Gastrocnemius medialis (tissue), 4 donors: ENCODE measurements around the gene FAM124B. TPM values are rescaled to one million over a fixed set of nuclear protein-coding genes. Genes with fewer than 3 reads are reported as not detected.
"Not testable (repeated sequence)": the region's sequence is repeated elsewhere in the genome, so short reads cannot be mapped to it uniquely, and the experiment has no call there.

ENCODE experiments used
- ATAC-seq, 2 donors: fragments of 150-250 bp; one replicate each; pipeline ENCODE4 v1.9.1; 2016
- DNase-seq, 2 donors: peaks; one replicate each; pipeline ENCODE4 v3.0.0-alpha.2; 2019
- H3K27ac ChIP-seq, 4 donors: fragments of 200-600 bp; sonication (generic); 1 replicate in 1 of 4; 2 replicates in 3 of 4; pipeline ENCODE4 v1.5.1; 2016 to 2018; ENCODE audit warnings: mild to moderate bottlenecking in 2 of 4, moderate library complexity in 1 of 4
- H3K27me3 ChIP-seq, 3 donors: fragments of 200-600 bp; sonication (generic) in 2 of 3; 1 replicate in 1 of 3; 2 replicates in 2 of 3; pipeline versions ENCODE4 v1.5.1 to v1.6.0; 2016 to 2019; ENCODE audit warnings: mild to moderate bottlenecking in 1 of 3, moderate library complexity in 1 of 3
- H3K36me3 ChIP-seq, 2 donors: fragments of 200-600 bp; sonication (generic) in 1 of 2; one replicate each; pipeline ENCODE4 v1.5.1; 2017 to 2018
- H3K4me1 ChIP-seq, 2 donors: fragments of 200-600 bp; sonication (generic) in 1 of 2; one replicate each; pipeline ENCODE4 v1.5.1; 2016 to 2017; ENCODE audit warnings: mild to moderate bottlenecking in 2 of 2
- H3K4me3 ChIP-seq, 4 donors: fragments of 200-600 bp; sonication (generic) in 3 of 4; 1 replicate in 1 of 4; 2 replicates in 3 of 4; pipeline ENCODE4 v1.5.1; 2016 to 2019; ENCODE audit warnings: mild to moderate bottlenecking in 2 of 4
- H3K9me3 ChIP-seq, 3 donors: fragments of 200-600 bp; sonication (generic) in 2 of 3; 1 replicate in 1 of 3; 2 replicates in 2 of 3; pipeline ENCODE4 v1.5.1; 2016 to 2019
- CTCF ChIP-seq, 5 experiments: fragments of 450-650 bp in 3 of 5; fragments of 200-600 bp in 2 of 5; sonication (generic) in 2 of 5; IDR thresholded peaks in 4 of 5; conservative IDR thresholded peaks in 1 of 5; 1 replicate in 4 of 5; 2 replicates in 1 of 5; pipeline ENCODE4 v1.5.1; 2016 to 2019; ENCODE audit warnings: antibody characterized with exemption in 5 of 5, mild to moderate bottlenecking in 3 of 5, moderate library complexity in 3 of 5
- POLR2A ChIP-seq, 2 donors: fragments of 450-650 bp; IDR thresholded peaks; one replicate each; pipeline ENCODE4 v1.6.1; 2017; ENCODE audit warnings: antibody characterized with exemption in 2 of 2, mild to moderate bottlenecking in 2 of 2, moderate library complexity in 2 of 2
- in situ Hi-C, 4 donors: fragments of 200-750 bp; cut with MboI; loops; one replicate each; pipeline versions ENCODE4 v1.15.0 to v1.8.0; 2017; ENCODE audit warnings: low sequenced_read_pairs in 4 of 4
- intact Hi-C: fragments of 100-400 bp; cut with DNase I; formaldehyde crosslinking; loops from one replicate; pipeline ENCODE4 v1.15.1; 2023; ENCODE audit warnings: low total_unique reads
- total RNA-seq, 4 donors: library from RNA; depleted of rRNA; stranded (reverse); fragments of >200 nt; gene quantifications; one replicate each; pipeline versions ENCODE4 v1.1.0 to v1.2.3, GENCODE V29; 2016

Gene FAM124B
- total RNA-seq, 4 donors from 2014 or later, result 1.7 to 2.4 (median 2.1) TPM

GRCh38 chr2:224392545-224392944 lies 9.4 kb downstream of the FAM124B start:
- intact Hi-C loops, result no loop called here

GRCh38 chr2:224389317-224389716 lies 12.6 kb downstream of the FAM124B start:
- no peak overlapping the region for H3K27ac ChIP-seq

More at GRCh38 chr2:224392545-224392944, 9.4 kb downstream of the FAM124B start:
- DNase-seq, result no peak
- no peaks in the 10 kb centered on the region for H3K27me3 ChIP-seq
- no peaks in the 10 kb centered on the region for H3K9me3 ChIP-seq
- TF ChIP-seq POLR2A (IDR thresholded peaks at IDR 0.05), result no peak
- no peaks in the 10 kb centered on the region for H3K4me1 ChIP-seq
- ATAC-seq, result no peak
- H3K36me3 ChIP-seq, result no peaks in the 10 kb centered on the region
- no peak overlapping the region for H3K27ac ChIP-seq
- in situ Hi-C loops, result no loop called here
- no peak overlapping the region for H3K4me3 ChIP-seq

GRCh38 chr2:224386876-224387275 lies 15.0 kb downstream of the FAM124B start:
- no peak overlapping the region for H3K27ac ChIP-seq
- H3K36me3 ChIP-seq, result no peaks in the 10 kb centered on the region
- in situ Hi-C loops (no loop called here), intact Hi-C loops (loop anchor here (10.0 kb wide), 1 partner anchor 58 kb away; no protein-coding TSS in a partner anchor)
- no peak for DNase-seq
- no peaks in the 10 kb centered on the region for H3K9me3 ChIP-seq
- TF ChIP-seq POLR2A (IDR thresholded peaks at IDR 0.05) (no peak), CTCF (IDR thresholded peaks at IDR 0.05 in 4 of 5, conservative IDR thresholded peaks at IDR 0.05 in 1 of 5) (no peak)
- H3K4me1 ChIP-seq, result peaks cover 0 to 10% of the 10 kb centered on the region in 2 donors
- no peak for ATAC-seq
- H3K4me3 ChIP-seq, result no peak overlapping the region
- H3K27me3 ChIP-seq, result no peaks in the 10 kb centered on the region

More at GRCh38 chr2:224389317-224389716, 12.6 kb downstream of the FAM124B start:
- no peaks in the 10 kb centered on the region for H3K4me1 ChIP-seq
- intact Hi-C loops, result loop anchor here (10.0 kb wide), 1 partner anchor 55 kb away; no protein-coding TSS in a partner anchor
- no peaks in the 10 kb centered on the region for H3K9me3 ChIP-seq
- H3K36me3 ChIP-seq, result no peaks in the 10 kb centered on the region
- no peaks in the 10 kb centered on the region for H3K27me3 ChIP-seq
- DNase-seq, result no peak
- ATAC-seq, result no peak
- in situ Hi-C loops, result no loop called here
- H3K4me3 ChIP-seq, result no peak overlapping the region
- TF ChIP-seq CTCF (IDR thresholded peaks at IDR 0.05 in 4 of 5, conservative IDR thresholded peaks at IDR 0.05 in 1 of 5) (no peak), POLR2A (IDR thresholded peaks at IDR 0.05) (no peak)

GRCh38 chr2:224382973-224383555 lies 18.8 kb downstream of the FAM124B start:
- Histone ChIP-seq H3K9me3 (no peaks in the 10 kb centered on the region), H3K4me3 (no peak overlapping the region), H3K4me1 (peaks cover 1 to 13% of the 10 kb centered on the region in 2 donors), H3K27me3 (no peaks in the 10 kb centered on the region), H3K36me3 (no peaks in the 10 kb centered on the region), H3K27ac (no peak overlapping the region)
- intact Hi-C loops (loop anchor here (10.0 kb wide), 1 partner anchor 62 kb away; no protein-coding TSS in a partner anchor), in situ Hi-C loops (no loop called here)
- ATAC-seq (no peak), DNase-seq (no peak)
- TF ChIP-seq POLR2A (IDR thresholded peaks at IDR 0.05) (no peak), CTCF (IDR thresholded peaks at IDR 0.05 in 4 of 5, conservative IDR thresholded peaks at IDR 0.05 in 1 of 5) (no peak)

GRCh38 chr2:224382280-224382647 lies 19.6 kb downstream of the FAM124B start:
- H3K27me3 ChIP-seq, in situ Hi-C loops, H3K36me3 ChIP-seq, H3K9me3 ChIP-seq, H3K4me3 ChIP-seq, DNase-seq, H3K27ac ChIP-seq, ATAC-seq: not testable (repeated sequence)
- intact Hi-C loops, result loop anchor here (10.0 kb wide), 1 partner anchor 63 kb away; no protein-coding TSS in a partner anchor
- peaks cover 3 to 13% of the 10 kb centered on the region in 2 donors for H3K4me1 ChIP-seq
